GM19372 (cell line): ENCODE results near the gene CMIP.

Experiments used
- ATAC-seq: cut with Tn5 transposase; IDR thresholded peaks from one replicate; pipeline ENCODE4 v1.9.1; 2021; ENCODE audit warnings: mild to moderate bottlenecking, low read depth, moderate library complexity; ENCODE audit not compliant: unreplicated experiment

CMIP gene

DNA sequence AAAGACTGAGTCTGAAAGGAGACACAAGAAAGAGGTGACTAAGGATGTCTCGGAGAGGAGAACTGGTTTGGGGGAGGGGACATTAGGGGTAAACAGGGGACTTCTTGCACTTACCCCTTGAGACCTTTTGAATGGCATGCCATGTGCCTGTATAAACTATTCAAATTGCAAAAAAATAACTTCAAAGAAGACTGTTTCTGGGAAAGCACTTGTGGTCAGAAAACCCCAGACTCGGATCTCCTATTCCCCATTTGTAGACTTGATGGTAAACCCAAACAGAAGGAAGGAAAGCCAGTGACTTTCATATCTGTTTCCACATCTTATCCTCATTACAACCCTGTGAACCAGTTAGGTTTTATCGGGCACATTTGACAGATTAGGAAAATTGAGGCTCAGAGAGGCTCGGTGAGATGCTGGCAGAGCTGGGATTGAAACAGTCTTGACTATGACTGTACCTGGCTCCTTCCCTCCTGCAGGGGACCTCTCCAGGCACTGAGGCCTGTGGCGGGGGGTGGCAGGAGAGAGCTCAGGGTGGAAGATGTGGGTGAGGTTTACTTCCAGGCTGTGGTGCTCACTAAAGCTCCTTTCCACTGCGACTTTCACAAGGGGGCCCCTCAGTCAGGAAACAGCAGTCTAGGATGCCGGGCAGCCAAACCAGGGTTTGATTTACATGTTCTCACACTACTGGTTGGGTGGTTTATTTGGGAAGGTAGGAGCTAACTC is 304.0 kb downstream of the CMIP start:
- ATAC-seq: no peak

DNA sequence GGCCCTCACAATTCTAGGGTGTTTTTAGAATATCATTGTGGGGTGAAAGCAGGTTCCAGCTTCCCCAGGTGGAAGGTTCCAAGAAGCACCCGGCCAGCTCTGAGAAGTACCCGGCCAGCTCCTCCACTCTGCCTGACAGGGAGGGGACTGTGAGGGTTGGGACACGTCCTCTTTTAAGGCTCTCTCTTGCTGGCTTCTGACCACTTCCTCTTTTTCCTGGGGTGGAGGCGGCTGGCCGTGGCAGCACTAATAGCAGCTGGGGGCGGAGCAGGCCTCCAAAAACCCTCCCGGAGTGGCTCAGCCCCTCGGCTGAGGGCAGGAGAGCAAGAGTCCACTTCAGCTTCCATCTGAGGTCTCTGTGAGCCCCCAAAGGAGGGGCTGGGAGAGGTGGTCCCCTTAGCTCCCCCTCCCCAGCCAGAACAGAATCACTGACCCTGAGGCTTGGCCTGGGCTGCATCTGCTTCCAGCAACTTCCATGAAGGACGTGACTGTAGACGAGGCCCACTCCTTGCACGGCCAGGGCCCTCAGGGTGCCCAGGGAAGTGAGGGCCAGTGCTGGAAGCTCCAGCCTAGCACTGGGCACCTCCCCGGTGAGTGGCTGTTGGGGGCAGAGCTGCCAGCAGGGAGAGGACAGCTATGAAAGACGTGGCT is 307.7 kb downstream of the CMIP start:
- peak; percentile 97 for ATAC-seq

DNA sequence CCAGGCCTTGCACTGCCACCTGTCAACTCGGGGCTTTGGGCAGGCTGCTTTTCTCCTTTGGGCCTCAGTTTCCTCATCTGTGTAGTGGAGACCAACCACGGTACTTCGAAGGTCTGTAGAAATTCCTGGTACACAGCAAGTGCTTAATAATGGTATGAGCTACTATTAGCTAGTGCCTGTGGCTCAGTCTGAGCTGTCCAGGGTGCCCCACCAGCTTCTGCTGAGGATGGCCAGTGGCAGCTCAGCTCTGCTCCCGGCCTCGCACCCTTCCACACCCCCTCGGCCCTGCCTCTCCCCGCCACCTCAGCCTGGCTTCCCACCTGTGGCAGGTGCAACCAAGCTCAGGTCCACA is 308.2 kb downstream of the CMIP start:
- ATAC-seq: no peak

DNA sequence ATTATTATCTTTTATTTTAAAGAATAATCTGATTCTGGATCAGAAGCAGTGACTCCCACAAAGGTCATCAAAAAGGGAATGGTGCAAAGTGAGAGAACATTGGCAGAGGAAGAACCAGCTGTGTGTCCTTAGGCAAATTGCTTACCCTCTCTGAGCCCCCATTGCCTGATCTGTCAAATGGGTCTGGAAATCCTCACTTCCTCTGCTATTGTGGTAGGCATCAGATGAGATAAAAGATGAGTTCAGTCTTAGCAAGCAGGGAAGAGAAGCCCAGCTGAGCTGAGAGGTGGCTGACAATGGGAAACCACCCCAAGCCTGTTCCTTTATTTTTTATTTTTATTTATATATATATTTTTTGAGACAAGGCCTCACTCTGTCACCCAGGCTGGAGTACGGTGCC is 310.2 kb downstream of the CMIP start:
- no peak for ATAC-seq

DNA sequence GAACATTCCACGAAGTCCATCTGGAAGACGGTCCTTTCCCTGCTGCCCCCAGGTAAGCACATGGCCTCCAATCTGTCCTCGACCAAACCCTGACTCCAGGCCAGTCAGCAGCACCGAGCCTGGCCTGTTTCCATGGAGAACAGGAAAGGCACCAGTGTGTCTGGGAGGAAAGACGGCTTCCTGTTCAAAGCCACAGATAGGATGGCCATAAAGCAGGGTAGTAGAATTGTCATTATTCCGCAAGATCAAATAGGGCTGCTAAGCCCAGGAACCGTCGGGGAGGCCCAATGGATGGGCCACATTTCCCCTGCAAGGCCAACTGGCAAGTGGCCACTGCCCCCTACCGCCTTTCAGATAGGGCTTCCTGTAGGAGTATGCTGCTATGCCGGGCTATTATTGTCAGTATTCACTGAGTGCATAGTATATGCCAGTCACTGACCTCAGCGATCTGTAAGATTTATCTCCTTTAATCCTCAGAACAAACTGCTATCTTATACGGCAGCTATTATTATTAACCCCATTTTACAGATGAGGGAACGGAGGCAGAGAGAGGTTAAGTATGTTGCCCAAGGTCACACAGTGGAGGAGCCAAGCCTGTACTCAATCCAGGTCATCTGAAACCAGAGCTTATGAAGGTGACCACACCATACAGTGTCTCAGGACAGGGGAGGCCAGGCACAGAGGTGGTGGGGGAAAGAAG is 311.5 kb downstream of the CMIP start:
- no peak for ATAC-seq

DNA sequence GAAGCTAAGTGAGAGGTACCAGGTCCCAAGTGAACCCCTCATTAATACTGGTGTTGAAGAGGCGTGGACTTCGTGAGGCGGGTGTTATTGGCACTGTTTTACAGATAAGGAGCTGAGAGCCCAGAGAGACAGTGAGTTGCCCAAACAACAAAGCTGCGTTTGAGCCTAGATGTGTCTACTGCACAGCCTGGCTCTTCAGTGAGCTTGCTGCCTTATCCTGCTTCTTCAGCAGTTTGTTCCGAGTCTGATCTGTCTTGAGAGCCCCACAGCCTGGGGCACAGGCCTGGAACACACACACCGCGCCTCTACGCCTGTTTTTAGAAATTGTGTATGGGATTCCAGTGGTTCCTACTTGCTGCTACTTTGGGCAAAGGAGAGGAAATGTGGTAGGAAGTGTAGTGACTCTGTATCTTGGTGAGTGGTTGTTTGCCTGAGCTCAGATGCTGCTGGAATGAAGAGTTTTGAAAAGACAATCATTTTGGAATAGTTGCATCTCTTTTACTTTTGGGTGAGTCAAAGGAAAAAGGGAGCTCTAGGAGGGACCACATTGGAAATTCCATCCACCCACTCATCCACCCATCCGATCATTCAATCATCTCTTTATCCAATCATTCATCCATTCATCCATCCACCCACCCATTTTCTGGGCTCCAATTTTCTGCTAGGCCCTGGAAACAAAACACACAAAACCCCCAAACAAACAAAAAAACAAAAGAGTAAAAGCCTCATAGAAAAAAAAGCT is 312.2 kb downstream of the CMIP start:
- ATAC-seq: no peak

DNA sequence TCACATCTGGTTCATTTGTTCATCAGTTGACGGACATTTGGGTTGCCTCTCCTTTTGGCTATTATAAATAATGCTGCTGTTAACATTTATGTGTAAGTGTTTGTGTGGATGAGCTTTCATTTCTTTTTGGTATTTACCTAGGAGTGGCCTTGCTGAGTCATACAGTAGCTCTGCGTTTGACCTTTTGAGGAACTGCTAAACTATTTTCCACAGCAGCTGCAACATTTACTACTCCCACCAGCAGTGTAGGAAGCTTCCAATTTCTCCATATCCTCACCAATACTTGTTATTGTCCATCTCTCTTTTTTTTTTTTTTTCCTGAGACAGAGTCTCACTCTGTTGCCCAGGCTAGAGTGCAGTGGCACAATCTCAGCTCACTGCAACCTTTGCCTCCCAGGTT is 313.8 kb downstream of the CMIP start:
- ATAC-seq: no peak
